ENCODE measurements around the gene CD59. TPM values are rescaled to one million over a fixed set of nuclear protein-coding genes. Genes with fewer than 3 reads are reported as not detected.

CD59 gene
- total RNA-seq, 4 donors from 2014 or later: 252 to 647 (median 432) TPM

GRCh38 chr11:33668468-33668825, 67.8 kb downstream of the CD59 start:
- no peaks in the 10 kb centered on the region for H3K9me3 ChIP-seq
- 94 to 95% methylated on average over 3 to 6 of the region's 6 CpGs for WGBS, 2 donors (ENCODE audit: low coverage in 1 of 2)
- TF ChIP-seq EP300 (IDR thresholded peaks at IDR 0.05) (no peak), POLR2A (IDR thresholded peaks at IDR 0.05) (no peak), POLR2AphosphoS5 (IDR thresholded peaks at IDR 0.05) (no peak), CTCF (IDR thresholded peaks at IDR 0.05) (no peak)

GRCh38 chr11:33667819-33668467, 68.3 kb downstream of the CD59 start:
- Histone ChIP-seq H3K27ac (no peak overlapping the region), H3K4me3 (no peak overlapping the region), H3K9me3 (no peaks in the 10 kb centered on the region), H3K4me1 (no peaks in the 10 kb centered on the region), H3K27me3 (peaks cover 9% of the 10 kb centered on the region), H3K36me3 (no peaks in the 10 kb centered on the region)
- TF ChIP-seq POLR2A (IDR thresholded peaks at IDR 0.05) (no peak), CTCF (IDR thresholded peaks at IDR 0.05) (no peak), POLR2AphosphoS5 (IDR thresholded peaks at IDR 0.05) (no peak), EP300 (IDR thresholded peaks at IDR 0.05) (no peak)
- 83 to 92% methylated on average over 2 to 6 of the region's 18 CpGs for WGBS, 2 donors (ENCODE audit: low coverage in 1 of 2)
- ATAC-seq: no peak

More at GRCh38 chr11:33668468-33668825, 67.8 kb downstream of the CD59 start:
- H3K4me1 ChIP-seq: no peaks in the 10 kb centered on the region
- no peak overlapping the region for H3K27ac ChIP-seq
- ATAC-seq: no peak
- no peaks in the 10 kb centered on the region for H3K36me3 ChIP-seq
- H3K4me3 ChIP-seq: no peak overlapping the region
- peaks cover 9% of the 10 kb centered on the region for H3K27me3 ChIP-seq

DNA sequence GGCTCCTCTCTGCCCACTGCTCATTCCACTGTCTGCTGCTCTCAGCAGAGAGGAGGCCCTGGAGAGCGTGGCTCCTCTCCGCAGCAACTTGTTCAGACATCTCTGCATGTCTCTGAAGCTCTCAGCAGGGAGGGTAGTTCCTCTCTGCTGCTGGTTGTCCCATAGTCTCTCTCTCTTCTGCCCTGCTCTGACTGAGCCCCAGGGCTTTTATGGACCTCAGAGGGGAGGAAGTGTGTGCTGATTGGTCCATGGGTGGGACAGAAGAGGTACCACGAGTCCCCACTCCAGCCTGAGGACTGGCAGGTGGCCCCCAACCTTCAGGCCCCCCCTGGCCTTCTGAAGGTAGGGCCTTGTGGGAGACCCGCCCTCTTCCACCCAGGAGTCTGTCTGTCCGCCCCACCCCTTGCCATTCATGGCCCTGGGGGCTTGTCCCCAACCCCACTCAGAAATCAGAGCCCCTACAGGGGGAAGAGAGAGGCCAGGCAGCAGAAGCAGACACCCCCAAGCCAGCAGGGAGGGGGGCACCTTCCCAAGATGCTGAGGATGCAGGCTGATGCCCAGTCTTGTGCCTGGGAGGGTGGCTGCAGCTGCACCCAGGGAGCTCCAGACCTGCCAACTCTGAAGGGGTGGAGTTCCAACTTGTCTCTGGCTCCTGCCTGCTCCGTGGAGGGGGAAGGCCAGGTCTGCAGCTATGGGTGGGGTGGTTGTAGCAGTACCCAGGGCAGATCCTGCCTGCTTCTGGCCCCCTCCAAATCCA, 70.7 kb downstream of the CD59 start:
- TF ChIP-seq POLR2AphosphoS5 (IDR thresholded peaks at IDR 0.05) (no peak), POLR2A (IDR thresholded peaks at IDR 0.05) (no peak), CTCF (IDR thresholded peaks at IDR 0.05) (no peak), EP300 (IDR thresholded peaks at IDR 0.05) (no peak)
- H3K36me3 ChIP-seq: no peaks in the 10 kb centered on the region
- no peak overlapping the region for H3K4me3 ChIP-seq
- WGBS, 2 donors (ENCODE audit: low coverage in 1 of 2): no CpG with 5 or more reads among the region's 6 CpGs
- no peak overlapping the region for H3K27ac ChIP-seq
- no peaks in the 10 kb centered on the region for H3K4me1 ChIP-seq
- no peak for ATAC-seq
- H3K27me3 ChIP-seq: peaks cover 9% of the 10 kb centered on the region
- H3K9me3 ChIP-seq: no peaks in the 10 kb centered on the region

DNA sequence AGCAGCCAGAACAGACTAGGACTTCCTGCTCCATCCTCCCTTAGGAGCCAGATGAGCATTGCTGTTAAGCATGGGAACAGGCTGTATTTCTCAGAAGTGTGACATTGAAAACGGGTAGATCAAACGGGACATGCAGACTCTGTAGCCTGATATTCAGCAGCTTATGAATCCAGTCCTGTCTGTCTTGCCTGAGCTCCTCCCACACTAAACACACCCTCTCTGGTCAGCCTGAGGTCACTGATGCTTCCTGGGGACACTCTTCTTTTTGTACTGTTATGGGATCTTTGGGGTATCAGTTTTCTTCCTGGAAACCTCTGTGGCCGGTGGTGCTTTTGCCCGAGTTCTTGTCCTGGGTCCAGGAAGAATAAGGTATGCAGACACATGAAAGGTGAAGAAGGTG, 71.4 kb downstream of the CD59 start:
- H3K9me3 ChIP-seq: no peaks in the 10 kb centered on the region
- WGBS, 2 donors (ENCODE audit: low coverage in 1 of 2): 40% methylated on average over 1 of the region's 4 CpGs; no CpG with 5 or more reads in 1 of the 2 donors
- no peak overlapping the region for H3K4me3 ChIP-seq
- no peaks in the 10 kb centered on the region for H3K4me1 ChIP-seq
- no peaks in the 10 kb centered on the region for H3K36me3 ChIP-seq
- TF ChIP-seq POLR2AphosphoS5 (IDR thresholded peaks at IDR 0.05) (no peak), CTCF (IDR thresholded peaks at IDR 0.05) (no peak), EP300 (IDR thresholded peaks at IDR 0.05) (no peak), POLR2A (IDR thresholded peaks at IDR 0.05) (no peak)
- no peak overlapping the region for H3K27ac ChIP-seq
- ATAC-seq: no peak
- H3K27me3 ChIP-seq: peaks cover 9% of the 10 kb centered on the region

GRCh38 chr11:33664166-33664565, 72.1 kb downstream of the CD59 start:
- 88 to 100% methylated on average over 1 to 6 of the region's 6 CpGs for WGBS, 2 donors (ENCODE audit: low coverage in 1 of 2)
- H3K27ac ChIP-seq: no peak overlapping the region
- no peak overlapping the region for H3K4me3 ChIP-seq
- H3K36me3 ChIP-seq: no peaks in the 10 kb centered on the region
- H3K27me3 ChIP-seq: peaks cover 9% of the 10 kb centered on the region
- no peak for TF ChIP-seq POLR2A (IDR thresholded peaks at IDR 0.05)
- no peak for TF ChIP-seq CTCF (IDR thresholded peaks at IDR 0.05)
- TF ChIP-seq EP300 (IDR thresholded peaks at IDR 0.05): no peak
- no peak for TF ChIP-seq POLR2AphosphoS5 (IDR thresholded peaks at IDR 0.05)
- H3K9me3 ChIP-seq: no peaks in the 10 kb centered on the region
- ATAC-seq: no peak
- H3K4me1 ChIP-seq: no peaks in the 10 kb centered on the region
